Endodermal cell (in vitro differentiated cells): ENCODE results near the gene LRRC43. TPM values are rescaled to one million over a fixed set of nuclear protein-coding genes. Genes with fewer than 3 reads are reported as not detected.

Experiments used
- DNase-seq: peaks from one replicate; pipeline ENCODE4 v3.0.0-alpha.2; 2017
- H3K27ac ChIP-seq: 2 replicates; pipeline ENCODE4 v1.5.1; 2013; ENCODE audit warnings: mild to moderate bottlenecking, low read depth, low read length, moderate library complexity
- H3K27me3 ChIP-seq: 2 replicates; pipeline ENCODE4 v1.6.1; 2013; ENCODE audit warnings: mild to moderate bottlenecking, low read length, moderate library complexity; ENCODE audit not compliant: insufficient read depth, control insufficient read depth, poor library complexity, severe bottlenecking
- H3K36me3 ChIP-seq: 2 replicates; pipeline ENCODE4 v1.7.0; 2013; ENCODE audit warnings: mild to moderate bottlenecking, low read length, moderate library complexity; ENCODE audit not compliant: control insufficient read depth, insufficient read depth
- H3K4me1 ChIP-seq: one replicate; pipeline ENCODE4 v1.7.0; 2013; ENCODE audit warnings: low read length; ENCODE audit not compliant: control insufficient read depth, insufficient read depth
- H3K4me3 ChIP-seq: 2 replicates; pipeline ENCODE4 v1.5.1; 2013; ENCODE audit warnings: mild to moderate bottlenecking, low read length, moderate library complexity
- H3K9ac ChIP-seq: 2 replicates; pipeline ENCODE4 v1.6.1; 2013; ENCODE audit warnings: mild to moderate bottlenecking, low read length, moderate library complexity; ENCODE audit not compliant: poor library complexity, severe bottlenecking; ENCODE audit errors: extremely low read depth
- H3K9me3 ChIP-seq: 2 replicates; pipeline ENCODE4 v1.6.1; 2013; ENCODE audit warnings: mild to moderate bottlenecking, low read length, moderate library complexity; ENCODE audit not compliant: control insufficient read depth
- H3K27ac Mint-ChIP-seq: 2 replicates; pipeline ENCODE4 v1.8.0; 2020; ENCODE audit warnings: mixed read lengths
- H3K27me3 Mint-ChIP-seq: 2 replicates; pipeline ENCODE4 v1.8.0; 2021; ENCODE audit warnings: mild to moderate bottlenecking, mixed read lengths; ENCODE audit not compliant: insufficient read depth
- H3K36me3 Mint-ChIP-seq: 2 replicates; pipeline ENCODE4 v1.8.0; 2020; ENCODE audit warnings: low read depth, mixed read lengths
- H3K4me1 Mint-ChIP-seq: 2 replicates; pipeline ENCODE4 v1.8.0; 2020; ENCODE audit warnings: mixed read lengths
- H3K4me3 Mint-ChIP-seq: 2 replicates; pipeline ENCODE4 v1.8.0; 2020; ENCODE audit warnings: mild to moderate bottlenecking, moderate library complexity, mixed read lengths
- H3K9me3 Mint-ChIP-seq: 2 replicates; pipeline ENCODE4 v1.8.0; 2020; ENCODE audit warnings: mild to moderate bottlenecking, mixed read lengths
- WGBS, 2 experiments: methylation state at CpG; one replicate each; pipeline versions ENCODE4 v1.1.5 to v1.1.7; 2013; ENCODE audit warnings: missing lambda C conversion rate in 2 of 2, mixed read lengths in 1 of 2; ENCODE audit not compliant: insufficient coverage in 1 of 2, insufficient read length in 1 of 2; 5-methylcytosine and 5-hydroxymethylcytosine counted together
- total RNA-seq, 2 donors: library from RNA; stranded (reverse); fragmentation: NEBNext Ultra II Directional in 1 of 2; extraction: Animal tissue kit (Norgen Biotek cat#: 25700) in 1 of 2; gene quantifications; 2 replicates in 1 of 2; 3 replicates in 1 of 2; pipeline ENCODE4 v1.2.1, GENCODE V29; 2021
- TF ChIP-seq, protein P1 (sequence below): fragments of 200-600 bp; sonication (generic); conservative IDR thresholded peaks from 2 replicates; pipeline ENCODE4 v1.5.0; 2021; ENCODE audit warnings: antibody characterized with exemption, mild to moderate bottlenecking

LRRC43 gene
- total RNA-seq, 2 donors from 2014 or later = 1.5 to 2.4 TPM

- Mint-ChIP-seq H3K36me3 (no peaks in the 10 kb centered on the region), H3K9me3 (peaks cover 3% of the 10 kb centered on the region), H3K27me3 (peaks cover 16% of the 10 kb centered on the region), H3K27ac (no peak overlapping the region), H3K4me3 (no peak overlapping the region), H3K4me1 (no peaks in the 10 kb centered on the region)
- 93 to 95% methylated on average over 4 of the region's 4 CpGs for WGBS, 2 experiments
- no peaks in the 10 kb centered on the region for H3K27me3 ChIP-seq
- no peaks in the 10 kb centered on the region for H3K4me1 ChIP-seq
- no peaks in the 10 kb centered on the region for H3K9me3 ChIP-seq
- H3K27ac ChIP-seq = no peak overlapping the region
- no peak overlapping the region for H3K4me3 ChIP-seq
- H3K36me3 ChIP-seq = no peaks in the 10 kb centered on the region
- no peak overlapping the region for H3K9ac ChIP-seq
- peak; percentile 21 for DNase-seq
- TF ChIP-seq, protein P1, sequence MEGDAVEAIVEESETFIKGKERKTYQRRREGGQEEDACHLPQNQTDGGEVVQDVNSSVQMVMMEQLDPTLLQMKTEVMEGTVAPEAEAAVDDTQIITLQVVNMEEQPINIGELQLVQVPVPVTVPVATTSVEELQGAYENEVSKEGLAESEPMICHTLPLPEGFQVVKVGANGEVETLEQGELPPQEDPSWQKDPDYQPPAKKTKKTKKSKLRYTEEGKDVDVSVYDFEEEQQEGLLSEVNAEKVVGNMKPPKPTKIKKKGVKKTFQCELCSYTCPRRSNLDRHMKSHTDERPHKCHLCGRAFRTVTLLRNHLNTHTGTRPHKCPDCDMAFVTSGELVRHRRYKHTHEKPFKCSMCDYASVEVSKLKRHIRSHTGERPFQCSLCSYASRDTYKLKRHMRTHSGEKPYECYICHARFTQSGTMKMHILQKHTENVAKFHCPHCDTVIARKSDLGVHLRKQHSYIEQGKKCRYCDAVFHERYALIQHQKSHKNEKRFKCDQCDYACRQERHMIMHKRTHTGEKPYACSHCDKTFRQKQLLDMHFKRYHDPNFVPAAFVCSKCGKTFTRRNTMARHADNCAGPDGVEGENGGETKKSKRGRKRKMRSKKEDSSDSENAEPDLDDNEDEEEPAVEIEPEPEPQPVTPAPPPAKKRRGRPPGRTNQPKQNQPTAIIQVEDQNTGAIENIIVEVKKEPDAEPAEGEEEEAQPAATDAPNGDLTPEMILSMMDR = no peak
Measured at GRCh38 chr12:122195405-122195804, 12.5 kb downstream of the LRRC43 start.

DNA sequence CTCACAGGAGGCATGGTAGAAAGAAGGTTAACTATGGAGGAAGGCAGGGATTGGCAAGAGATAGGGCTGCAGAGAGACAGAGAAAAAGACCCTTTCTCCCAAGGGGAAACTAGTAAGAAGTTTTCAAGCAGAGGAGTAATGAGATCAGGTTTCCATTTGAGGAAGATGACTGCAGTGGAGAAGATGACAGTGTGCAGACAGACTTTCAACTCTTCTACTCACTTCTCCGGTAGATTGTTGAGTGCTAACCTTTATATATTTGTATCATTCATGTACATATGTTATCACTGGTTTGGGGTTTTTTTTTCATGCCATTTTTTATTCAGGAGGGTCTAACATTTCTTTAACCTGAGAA lies 14.7 kb downstream of the LRRC43 start:
- no peak overlapping the region for H3K27ac Mint-ChIP-seq
- H3K4me3 Mint-ChIP-seq = no peak overlapping the region
- TF ChIP-seq, protein P1 = no peak
- no peaks in the 10 kb centered on the region for H3K4me1 Mint-ChIP-seq
- peaks cover 32% of the 10 kb centered on the region for H3K27me3 Mint-ChIP-seq
- peaks cover 3% of the 10 kb centered on the region for H3K9me3 Mint-ChIP-seq
- no CpG with 5 or more reads among the region's 1 CpG for WGBS, 2 experiments
- Histone ChIP-seq H3K4me1 (no peaks in the 10 kb centered on the region), H3K4me3 (no peak overlapping the region), H3K9me3 (no peaks in the 10 kb centered on the region), H3K27me3 (no peaks in the 10 kb centered on the region), H3K9ac (no peak overlapping the region), H3K36me3 (no peaks in the 10 kb centered on the region), H3K27ac (no peak overlapping the region)
- no peak for DNase-seq
- no peaks in the 10 kb centered on the region for H3K36me3 Mint-ChIP-seq

DNA sequence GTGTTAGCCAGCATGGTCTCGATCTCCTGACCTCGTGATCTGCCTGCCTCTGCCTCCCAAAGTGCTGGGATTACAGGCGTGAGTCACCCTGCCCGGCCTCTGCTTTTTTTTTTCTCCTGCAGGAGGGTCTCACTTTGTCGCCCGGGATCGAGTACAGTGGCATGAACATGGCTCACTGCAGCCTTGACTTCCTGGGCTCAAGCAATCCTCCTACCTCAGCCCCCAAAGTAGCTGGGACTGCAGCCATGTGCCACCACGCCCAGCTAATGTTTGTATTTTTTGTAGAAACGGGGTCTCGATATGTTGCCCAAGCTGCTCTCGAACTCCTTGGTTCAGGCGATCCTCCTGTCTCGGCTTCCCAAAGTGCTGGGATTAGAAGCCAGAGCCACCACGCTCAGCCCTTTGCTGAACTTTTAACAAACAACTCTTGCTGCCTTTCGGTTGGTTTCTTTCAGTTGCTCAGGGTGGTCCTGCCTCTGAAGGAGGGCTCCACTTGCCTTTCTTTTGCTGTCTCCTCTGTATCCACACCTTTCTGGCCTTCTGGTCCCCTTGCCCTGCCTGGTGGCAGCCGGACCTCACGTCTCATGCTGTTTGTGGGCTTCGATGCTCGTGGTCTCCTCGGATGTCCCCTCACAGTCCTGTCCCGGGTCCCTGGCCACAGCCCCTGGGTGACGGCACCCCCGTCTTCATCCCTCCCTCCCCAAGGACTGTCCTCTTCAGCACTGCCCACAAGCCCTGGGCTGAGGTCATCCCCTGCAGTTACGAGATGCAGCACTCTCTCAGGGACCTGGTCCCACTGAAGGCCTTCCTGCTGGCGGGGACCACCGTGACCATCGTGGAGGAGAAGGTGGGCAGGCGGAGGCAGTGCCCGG lies 16.8 kb downstream of the LRRC43 start:
- peaks cover 3% of the 10 kb centered on the region for H3K9me3 Mint-ChIP-seq
- WGBS, 2 experiments = 92 to 93% methylated on average over 22 to 29 of the region's 29 CpGs
- DNase-seq = peak; percentile 53
- Histone ChIP-seq H3K27me3 (peaks cover 10% of the 10 kb centered on the region), H3K4me1 (no peaks in the 10 kb centered on the region), H3K27ac (no peak overlapping the region), H3K36me3 (no peaks in the 10 kb centered on the region), H3K9ac (no peak overlapping the region), H3K9me3 (no peaks in the 10 kb centered on the region), H3K4me3 (no peak overlapping the region)
- no peak overlapping the region for H3K27ac Mint-ChIP-seq
- no peak overlapping the region for H3K4me3 Mint-ChIP-seq
- H3K27me3 Mint-ChIP-seq = peaks cover 45% of the 10 kb centered on the region
- TF ChIP-seq, protein P1 = no peak
- no peaks in the 10 kb centered on the region for H3K36me3 Mint-ChIP-seq
- peaks cover 2% of the 10 kb centered on the region for H3K4me1 Mint-ChIP-seq
